Measurements from ENCODE around the gene CD36.
"Not testable (repeated sequence)": the region's sequence is repeated elsewhere in the genome, so short reads cannot be mapped to it uniquely, and the experiment has no call there.

Gene CD36

DNA sequence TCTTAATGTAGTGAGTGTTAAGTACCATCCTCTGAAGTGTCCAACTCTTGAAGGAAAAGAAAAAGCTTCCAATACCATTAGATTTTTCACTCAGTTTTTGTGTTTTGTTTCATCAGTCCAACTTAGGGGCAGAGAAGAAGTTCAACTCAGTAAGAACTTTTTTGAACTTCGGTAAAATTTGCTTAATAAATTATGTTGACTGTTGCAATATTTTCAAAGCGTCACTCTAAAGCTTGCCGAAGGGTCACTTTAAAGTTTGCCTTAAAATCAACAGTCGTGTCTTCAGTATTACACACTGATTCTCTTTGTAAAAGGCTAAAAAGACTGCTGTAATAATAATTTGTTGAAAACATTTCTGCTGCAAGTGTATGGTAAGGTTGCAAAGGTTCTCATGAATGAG is 17.6 kb downstream of the CD36 start:
- H3K4me3 ChIP-seq: no peak overlapping the region
- no peak for DNase-seq (ENCODE audit: low spot score)
- TF ChIP-seq, protein P1, sequence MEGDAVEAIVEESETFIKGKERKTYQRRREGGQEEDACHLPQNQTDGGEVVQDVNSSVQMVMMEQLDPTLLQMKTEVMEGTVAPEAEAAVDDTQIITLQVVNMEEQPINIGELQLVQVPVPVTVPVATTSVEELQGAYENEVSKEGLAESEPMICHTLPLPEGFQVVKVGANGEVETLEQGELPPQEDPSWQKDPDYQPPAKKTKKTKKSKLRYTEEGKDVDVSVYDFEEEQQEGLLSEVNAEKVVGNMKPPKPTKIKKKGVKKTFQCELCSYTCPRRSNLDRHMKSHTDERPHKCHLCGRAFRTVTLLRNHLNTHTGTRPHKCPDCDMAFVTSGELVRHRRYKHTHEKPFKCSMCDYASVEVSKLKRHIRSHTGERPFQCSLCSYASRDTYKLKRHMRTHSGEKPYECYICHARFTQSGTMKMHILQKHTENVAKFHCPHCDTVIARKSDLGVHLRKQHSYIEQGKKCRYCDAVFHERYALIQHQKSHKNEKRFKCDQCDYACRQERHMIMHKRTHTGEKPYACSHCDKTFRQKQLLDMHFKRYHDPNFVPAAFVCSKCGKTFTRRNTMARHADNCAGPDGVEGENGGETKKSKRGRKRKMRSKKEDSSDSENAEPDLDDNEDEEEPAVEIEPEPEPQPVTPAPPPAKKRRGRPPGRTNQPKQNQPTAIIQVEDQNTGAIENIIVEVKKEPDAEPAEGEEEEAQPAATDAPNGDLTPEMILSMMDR (IDR thresholded peaks at IDR 0.05): no peak
- H3K27ac ChIP-seq: no peak overlapping the region

DNA sequence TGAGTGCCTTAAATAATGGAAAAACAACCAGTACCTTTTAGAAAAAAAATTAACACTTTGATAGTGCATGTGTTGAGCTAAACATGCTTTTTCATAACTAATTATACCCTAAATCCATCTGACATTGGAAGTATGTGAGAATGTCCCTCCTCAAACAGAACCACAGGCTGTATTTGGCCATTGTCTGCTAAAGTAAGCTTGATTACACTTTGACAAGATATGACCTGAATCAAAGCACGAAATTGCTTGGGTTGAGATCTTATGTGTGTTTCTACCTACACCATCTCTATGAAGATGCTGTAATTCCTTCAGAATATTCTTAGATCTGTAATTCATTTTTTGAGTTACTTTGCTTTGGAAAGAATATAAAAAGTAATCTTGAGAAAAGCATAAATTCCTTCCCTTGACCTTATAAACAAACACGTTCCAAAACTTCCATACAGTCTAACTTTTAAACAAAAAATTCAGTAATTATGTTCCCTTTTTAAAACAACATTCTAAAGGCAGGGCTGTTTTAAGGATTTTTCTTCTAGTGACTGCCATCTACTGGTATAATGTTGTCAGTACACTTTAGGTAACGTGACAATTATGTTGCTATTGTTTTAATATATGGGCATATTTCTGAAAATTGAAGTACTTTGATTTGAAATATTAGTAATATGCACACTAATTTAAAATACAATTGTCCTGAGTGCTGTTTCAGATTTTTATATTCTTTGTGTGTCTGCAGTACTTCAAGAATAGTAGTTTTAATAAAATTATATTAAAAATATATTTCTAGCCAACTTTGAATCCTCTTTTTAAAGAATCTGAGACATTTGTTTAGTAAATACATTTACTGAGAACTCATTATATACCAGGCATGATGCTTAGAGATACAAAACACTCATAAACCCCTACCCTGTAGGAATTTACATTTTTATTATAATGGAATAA is 20.9 kb downstream of the CD36 start:
- no peak overlapping the region for H3K27ac ChIP-seq
- DNase-seq (ENCODE audit: low spot score): no peak
- TF ChIP-seq, protein P1 (IDR thresholded peaks at IDR 0.05): peak; percentile 69
- H3K4me3 ChIP-seq: no peak overlapping the region

DNA sequence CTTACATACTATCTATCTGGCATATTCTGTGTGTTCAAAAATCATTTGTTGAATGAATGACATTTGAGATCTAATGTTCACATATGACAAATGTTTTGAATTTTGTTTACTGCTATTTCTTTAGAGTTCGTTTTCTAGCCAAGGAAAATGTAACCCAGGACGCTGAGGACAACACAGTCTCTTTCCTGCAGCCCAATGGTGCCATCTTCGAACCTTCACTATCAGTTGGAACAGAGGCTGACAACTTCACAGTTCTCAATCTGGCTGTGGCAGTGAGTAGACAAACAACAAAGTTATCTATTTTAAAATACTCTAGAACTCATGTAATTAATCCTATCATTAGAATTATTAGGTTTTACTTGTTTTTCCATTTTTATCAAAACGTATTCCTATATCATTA is 22.5 kb downstream of the CD36 start:
- TF ChIP-seq, protein P1 (IDR thresholded peaks at IDR 0.05): no peak
- DNase-seq (ENCODE audit: low spot score): no peak
- no peak overlapping the region for H3K4me3 ChIP-seq
- H3K27ac ChIP-seq: no peak overlapping the region

DNA sequence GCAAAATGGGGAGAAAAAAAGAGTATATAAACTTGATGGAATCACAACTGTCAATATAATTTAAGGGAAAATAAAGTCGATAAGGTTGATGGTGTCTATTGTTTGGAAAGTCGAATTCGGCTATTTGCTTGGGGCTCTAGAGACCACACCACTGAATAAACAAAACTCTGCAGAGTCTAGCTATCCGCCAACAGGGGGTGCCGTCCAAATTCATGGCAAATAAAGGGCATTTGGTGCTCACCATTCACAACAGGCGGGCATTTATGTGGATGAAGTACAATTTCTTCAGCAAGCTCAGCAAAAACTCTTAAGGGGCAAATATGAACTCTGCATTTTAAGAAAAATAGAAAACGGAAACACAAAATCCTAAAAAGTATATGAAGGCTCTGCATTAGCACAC is 23.3 kb downstream of the CD36 start:
- no peak for DNase-seq (ENCODE audit: low spot score)
- TF ChIP-seq, protein P1 (IDR thresholded peaks at IDR 0.05): no peak
- no peak overlapping the region for H3K4me3 ChIP-seq
- H3K27ac ChIP-seq: no peak overlapping the region

DNA sequence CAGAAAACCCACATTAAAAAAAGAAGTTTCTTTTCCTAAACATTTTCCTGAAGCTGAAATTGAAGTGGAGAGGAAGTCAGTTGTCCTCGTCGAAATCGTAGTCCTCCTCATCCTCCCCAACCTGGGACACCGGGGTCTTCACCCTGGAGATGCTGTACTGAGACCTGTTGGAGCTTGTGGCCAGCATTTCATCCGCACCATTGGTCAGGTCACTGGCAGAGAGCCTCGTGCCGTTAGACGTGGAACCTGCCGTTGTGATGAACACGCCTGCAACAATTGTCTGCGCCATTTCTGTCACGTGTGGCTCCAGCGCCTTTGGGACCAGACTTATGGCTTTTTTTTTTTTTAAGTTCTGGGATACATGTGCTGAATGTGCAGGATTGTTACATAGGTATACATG is 23.8 kb downstream of the CD36 start:
- TF ChIP-seq, protein P1 (IDR thresholded peaks at IDR 0.05): no peak
- no peak for DNase-seq (ENCODE audit: low spot score)
- Histone ChIP-seq H3K4me3 (no peak overlapping the region), H3K27ac (no peak overlapping the region)

DNA sequence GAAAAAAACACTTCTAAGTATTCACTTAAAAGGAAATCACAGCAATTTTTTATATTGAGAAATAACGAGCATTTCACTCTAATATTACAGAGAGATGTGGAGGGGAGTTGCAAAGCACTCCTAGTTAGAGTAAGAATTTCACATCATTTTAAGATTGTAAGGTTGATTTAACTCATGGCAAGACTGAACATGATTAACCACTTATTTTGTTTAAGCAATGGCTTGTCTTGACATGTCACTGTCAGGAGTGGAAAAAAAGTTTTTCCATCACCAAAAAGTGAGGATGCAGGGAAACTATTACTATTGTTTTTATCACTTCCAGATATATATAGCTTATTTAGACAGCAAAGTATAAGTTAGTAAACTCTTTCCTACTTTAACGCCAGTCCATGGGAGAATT is 27.1 kb downstream of the CD36 start:
- TF ChIP-seq, protein P1 (IDR thresholded peaks at IDR 0.05): no peak
- H3K4me3 ChIP-seq: no peak overlapping the region
- H3K27ac ChIP-seq: no peak overlapping the region
- no peak for DNase-seq (ENCODE audit: low spot score)

DNA sequence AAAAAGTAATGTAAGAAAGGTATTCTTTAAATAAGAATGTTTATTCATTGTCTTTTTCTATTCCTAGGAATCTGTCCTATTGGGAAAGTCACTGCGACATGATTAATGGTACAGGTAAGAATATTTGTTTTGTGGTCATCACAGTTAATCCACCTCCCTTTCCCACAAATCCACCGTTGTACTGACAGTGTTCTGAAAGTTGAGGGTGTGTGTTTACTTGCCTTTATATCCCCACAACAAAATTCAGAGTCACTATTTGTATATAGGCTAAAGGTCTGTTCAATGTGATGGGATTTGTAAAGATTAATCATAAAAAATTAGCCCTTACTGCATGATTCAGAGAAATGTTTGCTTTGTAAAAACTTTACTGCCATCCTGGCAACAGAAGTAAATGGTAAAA is 27.9 kb downstream of the CD36 start:
- Histone ChIP-seq H3K27ac (no peak overlapping the region), H3K4me3 (no peak overlapping the region)
- TF ChIP-seq, protein P1 (IDR thresholded peaks at IDR 0.05): no peak
- DNase-seq (ENCODE audit: low spot score): no peak

DNA sequence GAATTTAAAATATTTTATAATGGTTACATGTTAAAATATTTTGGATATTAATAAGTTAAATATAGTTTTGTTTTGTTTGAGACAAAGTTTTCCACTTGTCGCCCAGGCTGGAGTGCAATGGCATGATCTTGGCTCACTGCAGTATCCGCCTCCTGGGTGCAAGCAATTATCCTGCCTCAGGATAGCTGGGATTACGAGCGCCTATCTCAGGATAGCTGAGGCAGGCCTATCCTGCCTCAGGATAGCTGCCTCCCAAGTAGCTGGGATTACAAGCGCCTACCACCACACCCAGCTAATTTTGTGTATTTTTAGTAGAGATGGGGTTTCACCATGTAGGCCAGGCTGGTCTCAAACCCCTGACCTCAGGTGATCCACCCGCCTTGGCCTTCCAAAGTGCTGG is 30.9 kb downstream of the CD36 start:
- H3K4me3 ChIP-seq; DNase-seq (ENCODE audit: low spot score); H3K27ac ChIP-seq: not testable (repeated sequence)

Data from coronary artery (tissue), 2 donors.